HCT116 (cell line): ENCODE measurements around the gene PCCA. TPM values are rescaled to one million over a fixed set of nuclear protein-coding genes. Genes with fewer than 3 reads are reported as not detected.

Experiments
- ATAC-seq: fragments of 200-7000 bp; cut with Tn5 transposase; 2 replicates; pipeline ENCODE4 v1.9.1; 2020; ENCODE audit warnings: mild to moderate bottlenecking, moderate library complexity
- BruUV-seq: library from RNA; stranded (reverse); fragments of 400-500 nt; replicated peaks from 2 replicates; lab custom pipeline; 2021; lab: Mats Ljungman, UMichigan
- CTCF ChIA-PET: fragments of 300-600 bp; sonication (Branson Sonifier 250); formaldehyde crosslinking; loops from one replicate; lab custom pipeline; 2021; ENCODE audit warnings: antibody characterized with exemption; lab: Charles Lee
- POLR2A ChIA-PET: fragments of 300-600, 350-600 bp; sonication (Branson Sonifier 250); formaldehyde crosslinking; loops from one replicate; lab custom pipeline; 2021; ENCODE audit warnings: antibody characterized with exemption; lab: Charles Lee
- RAD21 ChIA-PET, 2 experiments: fragments of 300-600 bp; sonication (Branson Sonifier 250); formaldehyde crosslinking; loops; one replicate each; lab custom pipeline; 2023; ENCODE audit warnings: low total read pairs in 2 of 2; ENCODE audit not compliant: uncharacterized antibody in 2 of 2, unreplicated experiment in 2 of 2, low non-redundant PET in 1 of 2; lab: Charles Lee
- DNase-seq: peaks from one replicate; pipeline ENCODE4 v3.0.0-alpha.2; 2010; ENCODE audit warnings: low read depth, low spot score
- H2AFZ ChIP-seq: fragments of 200-600 bp; shearing (Covaris generic), sonication (generic); 2 replicates; pipeline ENCODE4 v1.6.1; 2017; ENCODE audit warnings: low read depth, mixed run types, mixed read lengths, antibody characterized with exemption, low read length; ENCODE audit not compliant: poor library complexity, severe bottlenecking
- H3K27ac ChIP-seq: 2 replicates; pipeline ENCODE4 v1.5.1; 2012; ENCODE audit warnings: low read depth, low read length
- H3K27me3 ChIP-seq: fragments of 200-600 bp; sonication (generic); 2 replicates; pipeline ENCODE4 v1.6.1; 2016; ENCODE audit warnings: mixed run types, low read length, mixed read lengths; ENCODE audit not compliant: insufficient read depth
- H3K36me3 ChIP-seq, 2 experiments: fragments of 200-500 bp in 1 of 2; fragments of 200-600 bp in 1 of 2; sonication (Bioruptor generic) in 1 of 2; sonication (generic) in 1 of 2; 2 replicates each; pipeline versions ENCODE4 v1.5.1 to v1.6.1; 2014 to 2016; ENCODE audit warnings: low read length in 2 of 2, inconsistent platforms in 1 of 2, mixed read lengths in 1 of 2, mixed run types in 1 of 2; ENCODE audit not compliant: insufficient read depth in 2 of 2, control insufficient read depth in 1 of 2
- H3K4me1 ChIP-seq, 2 experiments: fragments of 200-600 bp in 1 of 2; sonication (generic) in 1 of 2; 2 replicates each; pipeline versions ENCODE4 v1.5.1 to v1.6.1; 2012 to 2017; ENCODE audit warnings: low read length in 2 of 2, inconsistent platforms in 1 of 2, mild to moderate bottlenecking in 1 of 2, mixed read lengths in 1 of 2, mixed run types in 1 of 2, moderate library complexity in 1 of 2; ENCODE audit not compliant: insufficient read depth in 2 of 2, control insufficient read depth in 1 of 2
- H3K4me2 ChIP-seq: fragments of 200-600 bp; sonication (generic); 2 replicates; pipeline ENCODE4 v1.6.1; 2017; ENCODE audit warnings: mixed run types, low read length, mixed read lengths
- H3K4me3 ChIP-seq, 2 experiments: fragments of 200-600 bp in 1 of 2; sonication (generic) in 1 of 2; replicated peaks in 1 of 2; 2 replicates each; pipeline ENCODE4 v1.5.1; 2011 to 2016; ENCODE audit warnings: low read length in 2 of 2, control low read depth in 1 of 2, low read depth in 1 of 2, mild to moderate bottlenecking in 1 of 2, mixed read lengths in 1 of 2, mixed run types in 1 of 2
- H3K79me2 ChIP-seq: fragments of 200-600 bp; sonication (generic); 2 replicates; pipeline ENCODE4 v1.6.1; 2017; ENCODE audit warnings: mild to moderate bottlenecking, mixed run types, low read length, moderate library complexity, mixed read lengths; ENCODE audit not compliant: insufficient read depth
- H3K9ac ChIP-seq: fragments of 200-600 bp; sonication (generic); 2 replicates; pipeline ENCODE4 v1.6.1; 2016; ENCODE audit warnings: low read length, mixed read lengths
- H3K9me2 ChIP-seq: fragments of 200-600 bp; sonication (generic), shearing (Covaris generic); 2 replicates; pipeline ENCODE4 v1.6.1; 2017; ENCODE audit warnings: mixed run types, mild to moderate bottlenecking, moderate library complexity; ENCODE audit not compliant: insufficient read depth
- H3K9me3 ChIP-seq, 2 experiments: fragments of 200-500 bp in 1 of 2; fragments of 200-600 bp in 1 of 2; sonication (Bioruptor generic) in 1 of 2; sonication (generic) in 1 of 2; 2 replicates each; pipeline ENCODE4 v1.6.1; 2014 to 2017; ENCODE audit warnings: low read length in 2 of 2, mixed read lengths in 2 of 2, inconsistent platforms in 1 of 2, low read depth in 1 of 2, mild to moderate bottlenecking in 1 of 2, mixed run types in 1 of 2, moderate library complexity in 1 of 2; ENCODE audit not compliant: control insufficient read depth in 1 of 2, insufficient read depth in 1 of 2
- H4K20me1 ChIP-seq: fragments of 200-600 bp; sonication (generic), shearing (Covaris generic); 2 replicates; pipeline ENCODE4 v1.6.1; 2017; ENCODE audit warnings: mixed run types, mild to moderate bottlenecking, moderate library complexity; ENCODE audit not compliant: insufficient read depth
- EGR1 ChIP-seq: IDR thresholded peaks from 2 replicates; pipeline ENCODE4 v1.6.1; 2012; ENCODE audit warnings: low read depth
- ELF1 ChIP-seq: IDR thresholded peaks from 2 replicates; pipeline ENCODE4 v1.6.1; 2012; ENCODE audit warnings: low read depth, borderline replicate concordance
- EZH2phosphoT487 ChIP-seq: fragments of 200-600 bp; IDR thresholded peaks from 2 replicates; pipeline ENCODE4 v1.6.1; 2018; ENCODE audit warnings: antibody characterized with exemption, borderline replicate concordance
- FOSL1 ChIP-seq: IDR thresholded peaks from 2 replicates; pipeline ENCODE4 v1.6.1; 2012; ENCODE audit warnings: low read depth
- JUND ChIP-seq: IDR thresholded peaks from 2 replicates; pipeline ENCODE4 v1.6.1; 2012
- POLR2A ChIP-seq: IDR thresholded peaks from 2 replicates; pipeline ENCODE4 v1.7.0; 2011; ENCODE audit warnings: borderline replicate concordance; ENCODE audit not compliant: insufficient read depth, insufficient read length; ENCODE audit errors: extremely low read depth
- SIN3A ChIP-seq: IDR thresholded peaks from 2 replicates; pipeline ENCODE4 v1.6.1; 2012; ENCODE audit warnings: low read depth
- SP1 ChIP-seq: IDR thresholded peaks from 2 replicates; pipeline ENCODE4 v1.6.1; 2012; ENCODE audit warnings: low read depth
- TCF7L2 ChIP-seq: IDR thresholded peaks from 2 replicates; pipeline ENCODE4 v1.7.0; 2011; ENCODE audit warnings: borderline replicate concordance, inconsistent platforms; ENCODE audit not compliant: insufficient read depth, insufficient read length; ENCODE audit errors: extremely low read depth
- intact Hi-C: fragments of 100-400 bp; cut with micrococcal nuclease; formaldehyde crosslinking; loops from 2 replicates; pipeline ENCODE4 v1.10.0; 2022
- total RNA-seq: library from RNA; stranded (reverse); gene quantifications from one replicate; pipeline ENCODE4 v1.2.1, GENCODE V29; 2021; ENCODE audit not compliant: unreplicated experiment
- TF ChIP-seq, protein P1 (sequence below): IDR thresholded peaks from 2 replicates; pipeline ENCODE4 v1.6.1; 2012
- TF ChIP-seq, protein P2 (sequence below): IDR thresholded peaks from 2 replicates; pipeline ENCODE4 v1.6.1; 2011; ENCODE audit warnings: mild to moderate bottlenecking, low read length, moderate library complexity; ENCODE audit not compliant: insufficient replicate concordance; ENCODE audit errors: extremely low read depth

PCCA gene
- total RNA-seq, 1 experiment from 2014 or later, result 23.0 TPM

DNA sequence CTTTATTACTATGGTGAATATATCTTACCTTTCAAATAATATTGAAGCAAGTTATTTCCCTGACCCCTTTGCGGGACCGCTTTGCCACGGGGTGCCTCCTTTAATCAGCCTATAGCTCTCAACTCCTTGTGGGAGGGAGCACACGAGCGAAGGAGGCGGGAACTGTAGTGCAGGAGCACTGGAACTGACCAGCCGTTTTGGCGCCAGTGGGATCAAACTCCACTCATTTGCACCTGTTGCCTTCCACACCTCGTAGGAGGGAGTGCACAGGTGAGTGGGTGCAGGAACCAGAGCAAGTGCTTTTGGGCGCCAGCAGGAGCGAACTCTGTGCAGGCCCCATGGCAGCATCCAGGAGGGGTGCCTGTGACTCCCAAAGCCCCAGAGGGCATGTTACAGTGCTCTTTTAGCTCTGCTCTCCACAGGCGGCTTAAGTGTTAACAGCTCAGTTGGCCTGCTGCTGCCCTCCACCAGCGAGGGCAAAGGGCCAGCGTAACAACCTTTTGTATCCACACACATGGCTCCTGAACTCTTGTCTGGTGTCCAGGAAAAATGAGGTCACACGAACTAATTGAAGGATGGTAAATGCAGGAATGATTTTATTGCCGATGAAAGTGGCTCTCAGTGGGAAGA, 292.8 kb downstream of the PCCA start:
- Histone ChIP-seq H3K4me2 (peak overlapping the region; percentile 23; the same call in 1 of the 2 replicates), H3K9me3 (no peaks in the 10 kb centered on the region), H3K79me2 (no peaks in the 10 kb centered on the region), H3K27me3 (no peaks in the 10 kb centered on the region), H3K36me3 (no peaks in the 10 kb centered on the region), H3K4me3 (no peak overlapping the region), H3K9me2 (no peaks in the 10 kb centered on the region; the same call in 1 of the 2 replicates), H4K20me1 (no peaks in the 10 kb centered on the region), H3K9ac (no peak overlapping the region), H3K4me1 (peaks cover 20 to 35% of the 10 kb centered on the region in 2 experiments), H3K27ac (peak overlapping the region; percentile 48), H2AFZ (no peak overlapping the region)
- intact Hi-C loops, result loop anchor here (10.0 kb wide), 1 partner anchor 137 kb away; no protein-coding TSS in a partner anchor
- no TSS peak for BruUV-seq
- CTCF ChIA-PET, result no interaction called here
- DNase-seq, result no peak
- POLR2A ChIA-PET, result interaction anchor here (2.1 kb wide), 1 partner anchor 12 kb away, joined by 9 read pairs; no protein-coding TSS in a partner anchor
- TF ChIP-seq TCF7L2 (peak; percentile 42), EZH2phosphoT487 (no peak), POLR2A (no peak)
- TF ChIP-seq, protein P1, sequence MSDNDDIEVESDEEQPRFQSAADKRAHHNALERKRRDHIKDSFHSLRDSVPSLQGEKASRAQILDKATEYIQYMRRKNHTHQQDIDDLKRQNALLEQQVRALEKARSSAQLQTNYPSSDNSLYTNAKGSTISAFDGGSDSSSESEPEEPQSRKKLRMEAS, result no peak
- ATAC-seq, result peak; percentile 47
- RAD21 ChIA-PET, result no interaction called here

DNA sequence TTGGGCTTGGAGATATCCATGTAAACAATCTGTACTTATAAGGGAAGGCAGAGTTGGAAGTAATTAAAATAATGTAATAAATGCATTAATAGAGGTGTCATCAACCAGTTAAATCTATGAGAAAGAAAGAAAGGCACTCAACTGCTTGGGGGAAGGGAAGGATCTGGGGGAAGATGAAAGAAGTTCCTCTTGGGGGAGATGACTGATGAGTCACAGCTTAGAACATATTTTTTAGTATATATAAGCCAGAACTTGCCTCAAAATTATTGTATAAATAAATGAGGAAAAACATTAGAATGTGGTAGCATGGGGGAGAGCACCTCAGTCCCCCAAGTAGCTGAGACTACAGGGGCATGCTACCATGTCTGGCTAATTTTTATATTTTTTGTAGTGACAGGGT, 293.9 kb downstream of the PCCA start:
- RAD21 ChIA-PET, result no interaction called here
- DNase-seq, result no peak
- no peak overlapping the region for H3K4me3 ChIP-seq
- H3K36me3 ChIP-seq, result no peaks in the 10 kb centered on the region
- peak overlapping the region; percentile 23 for H3K4me2 ChIP-seq
- H3K27ac ChIP-seq, result peak overlapping the region; percentile 48
- no TSS peak for BruUV-seq
- H3K27me3 ChIP-seq, result no peaks in the 10 kb centered on the region
- TF ChIP-seq, protein P1, result no peak
- TF ChIP-seq ELF1 (no peak), EGR1 (0 out of 2 replicates have a peak, but pooled peaks have one; percentile 21), JUND (peak; percentile 18; the same call in 1 of the 2 replicates), FOSL1 (0 out of 2 replicates have a peak, but pooled peaks have one; percentile 26), SIN3A (no peak), TCF7L2 (peak; percentile 78), SP1 (no peak)
- TF ChIP-seq, protein P2, sequence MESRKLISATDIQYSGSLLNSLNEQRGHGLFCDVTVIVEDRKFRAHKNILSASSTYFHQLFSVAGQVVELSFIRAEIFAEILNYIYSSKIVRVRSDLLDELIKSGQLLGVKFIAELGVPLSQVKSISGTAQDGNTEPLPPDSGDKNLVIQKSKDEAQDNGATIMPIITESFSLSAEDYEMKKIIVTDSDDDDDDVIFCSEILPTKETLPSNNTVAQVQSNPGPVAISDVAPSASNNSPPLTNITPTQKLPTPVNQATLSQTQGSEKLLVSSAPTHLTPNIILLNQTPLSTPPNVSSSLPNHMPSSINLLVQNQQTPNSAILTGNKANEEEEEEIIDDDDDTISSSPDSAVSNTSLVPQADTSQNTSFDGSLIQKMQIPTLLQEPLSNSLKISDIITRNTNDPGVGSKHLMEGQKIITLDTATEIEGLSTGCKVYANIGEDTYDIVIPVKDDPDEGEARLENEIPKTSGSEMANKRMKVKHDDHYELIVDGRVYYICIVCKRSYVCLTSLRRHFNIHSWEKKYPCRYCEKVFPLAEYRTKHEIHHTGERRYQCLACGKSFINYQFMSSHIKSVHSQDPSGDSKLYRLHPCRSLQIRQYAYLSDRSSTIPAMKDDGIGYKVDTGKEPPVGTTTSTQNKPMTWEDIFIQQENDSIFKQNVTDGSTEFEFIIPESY, result no peak
- no peak for ATAC-seq
- no peaks in the 10 kb centered on the region for H3K79me2 ChIP-seq
- no peaks in the 10 kb centered on the region for H4K20me1 ChIP-seq
- no peaks in the 10 kb centered on the region; the same call in 1 of the 2 replicates for H3K9me2 ChIP-seq
- H2AFZ ChIP-seq, result no peak overlapping the region
- no peaks in the 10 kb centered on the region for H3K9me3 ChIP-seq
- POLR2A ChIA-PET, result interaction anchor here (2.1 kb wide), 1 partner anchor 11 kb away, joined by 9 read pairs; no protein-coding TSS in a partner anchor
- peaks cover 20 to 39% of the 10 kb centered on the region in 2 experiments for H3K4me1 ChIP-seq
- CTCF ChIA-PET, result no interaction called here
- intact Hi-C loops, result loop anchor here (10.0 kb wide), 1 partner anchor 138 kb away; no protein-coding TSS in a partner anchor
- H3K9ac ChIP-seq, result no peak overlapping the region
